ENCODE measurements around the gene ME3. TPM values are rescaled to one million over a fixed set of nuclear protein-coding genes. Genes with fewer than 3 reads are reported as not detected.

ME3 gene
- total and polyA plus RNA-seq, 12 donors: 13.9 to 128 (median 44.5) TPM

GRCh38 chr11:86464509-86465221 lies 207.8 kb downstream of the ME3 start:
- no peaks in the 10 kb centered on the region for H3K27me3 ChIP-seq
- no peaks in the 10 kb centered on the region for H3K36me3 ChIP-seq (replicated peaks in 1 of 2)
- TF ChIP-seq, protein P1, sequence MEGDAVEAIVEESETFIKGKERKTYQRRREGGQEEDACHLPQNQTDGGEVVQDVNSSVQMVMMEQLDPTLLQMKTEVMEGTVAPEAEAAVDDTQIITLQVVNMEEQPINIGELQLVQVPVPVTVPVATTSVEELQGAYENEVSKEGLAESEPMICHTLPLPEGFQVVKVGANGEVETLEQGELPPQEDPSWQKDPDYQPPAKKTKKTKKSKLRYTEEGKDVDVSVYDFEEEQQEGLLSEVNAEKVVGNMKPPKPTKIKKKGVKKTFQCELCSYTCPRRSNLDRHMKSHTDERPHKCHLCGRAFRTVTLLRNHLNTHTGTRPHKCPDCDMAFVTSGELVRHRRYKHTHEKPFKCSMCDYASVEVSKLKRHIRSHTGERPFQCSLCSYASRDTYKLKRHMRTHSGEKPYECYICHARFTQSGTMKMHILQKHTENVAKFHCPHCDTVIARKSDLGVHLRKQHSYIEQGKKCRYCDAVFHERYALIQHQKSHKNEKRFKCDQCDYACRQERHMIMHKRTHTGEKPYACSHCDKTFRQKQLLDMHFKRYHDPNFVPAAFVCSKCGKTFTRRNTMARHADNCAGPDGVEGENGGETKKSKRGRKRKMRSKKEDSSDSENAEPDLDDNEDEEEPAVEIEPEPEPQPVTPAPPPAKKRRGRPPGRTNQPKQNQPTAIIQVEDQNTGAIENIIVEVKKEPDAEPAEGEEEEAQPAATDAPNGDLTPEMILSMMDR (IDR thresholded peaks at IDR 0.05): no peak
- TF ChIP-seq POLR2A (IDR thresholded peaks at IDR 0.05): no peak
- no peak overlapping the region for H3K4me3 ChIP-seq
- WGBS, 4 donors: 96% methylated on average over 5 of the region's 5 CpGs
- intact Hi-C loops (cut with DNase I): no loop called here
- peaks cover 0 to 2% of the 10 kb centered on the region in 2 donors for H3K4me1 ChIP-seq (replicated peaks in 1 of 2)
- H3K27ac ChIP-seq: no peak overlapping the region
- H3K9me3 ChIP-seq (replicated peaks in 1 of 3): no peaks in the 10 kb centered on the region
- no peak for DNase-seq

DNA sequence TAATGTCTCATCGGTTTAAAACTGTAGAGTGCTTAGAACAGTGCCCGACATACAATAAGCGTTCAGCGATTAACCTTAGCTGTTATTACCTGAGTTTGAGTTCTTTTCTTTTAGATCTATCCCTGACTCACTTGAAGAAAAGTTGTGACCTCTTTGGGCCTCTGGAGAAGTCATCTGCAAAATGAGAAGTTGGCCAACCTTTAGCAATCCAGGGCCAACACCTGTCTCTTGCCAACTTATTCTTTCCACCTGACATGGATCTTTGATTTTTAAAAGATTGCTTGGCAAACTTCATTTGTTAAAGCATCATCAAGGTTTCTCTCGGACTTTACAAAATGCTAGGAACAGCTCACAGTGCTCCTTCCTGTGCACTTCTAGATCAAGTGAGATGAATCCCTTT lies 208.5 kb downstream of the ME3 start:
- Histone ChIP-seq H3K27me3 (no peaks in the 10 kb centered on the region), H3K4me3 (no peak overlapping the region), H3K4me1 (replicated peaks in 1 of 2) (peaks cover 0 to 6% of the 10 kb centered on the region in 2 donors), H3K27ac (no peak overlapping the region), H3K36me3 (replicated peaks in 1 of 2) (no peaks in the 10 kb centered on the region), H3K9me3 (replicated peaks in 1 of 3) (no peaks in the 10 kb centered on the region)
- intact Hi-C loops (cut with DNase I): no loop called here
- TF ChIP-seq, protein P1 (IDR thresholded peaks at IDR 0.05): no peak
- WGBS, 4 donors: 90 to 98% (median 96%) methylated on average over 5 of the region's 5 CpGs
- no peak for DNase-seq

- WGBS, 4 donors: 87 to 96% (median 88%) methylated on average over 3 to 7 of the region's 7 CpGs
- no peak overlapping the region for H3K27ac ChIP-seq
- no peak for DNase-seq
- intact Hi-C loops (cut with DNase I): no loop called here
- no peaks in the 10 kb centered on the region for H3K27me3 ChIP-seq
- H3K4me3 ChIP-seq: no peak overlapping the region
- H3K9me3 ChIP-seq (replicated peaks in 1 of 3): no peaks in the 10 kb centered on the region
- H3K36me3 ChIP-seq (replicated peaks in 1 of 2): no peaks in the 10 kb centered on the region
- peaks cover 0 to 6% of the 10 kb centered on the region in 2 donors for H3K4me1 ChIP-seq (replicated peaks in 1 of 2)
- no peak for TF ChIP-seq POLR2A (IDR thresholded peaks at IDR 0.05)
- TF ChIP-seq, protein P1 (IDR thresholded peaks at IDR 0.05): no peak
Observed at GRCh38 chr11:86463120-86463519, 209.3 kb downstream of the ME3 start.

- DNase-seq: no peak
- no peaks in the 10 kb centered on the region for H3K36me3 ChIP-seq (replicated peaks in 1 of 2)
- 93 to 98% (median 96%) methylated on average over 1 of the region's 1 CpG for WGBS, 4 donors
- H3K4me3 ChIP-seq: no peak overlapping the region
- intact Hi-C loops (cut with DNase I): no loop called here
- H3K9me3 ChIP-seq (replicated peaks in 1 of 3): no peaks in the 10 kb centered on the region
- TF ChIP-seq POLR2A (IDR thresholded peaks at IDR 0.05): no peak
- TF ChIP-seq, protein P1 (IDR thresholded peaks at IDR 0.05): no peak
- H3K4me1 ChIP-seq (replicated peaks in 1 of 2): peaks cover 0 to 9% of the 10 kb centered on the region in 2 donors
- H3K27ac ChIP-seq: no peak overlapping the region
- H3K27me3 ChIP-seq: no peaks in the 10 kb centered on the region
Observed at GRCh38 chr11:86461892-86462291, 210.5 kb downstream of the ME3 start.
